SJSA1 (cell line): Measurements from ENCODE around the gene DMRT1. TPM values are rescaled to one million over a fixed set of nuclear protein-coding genes. Genes with fewer than 3 reads are reported as not detected.

ENCODE experiments used
- DNase-seq, 2 experiments: peaks; one replicate each; pipeline ENCODE4 v3.0.0-alpha.2; 2015 to 2020; ENCODE audit warnings: low spot score in 2 of 2, low read depth in 1 of 2
- H3K27ac ChIP-seq: fragments of 250-450 bp; sonication (Bioruptor Pico); 2 replicates; pipeline ENCODE4 v1.5.1; 2020; ENCODE audit warnings: mild to moderate bottlenecking, moderate library complexity
- H3K27me3 ChIP-seq: fragments of 250-450 bp; sonication (Bioruptor Pico); replicated peaks from 2 replicates; pipeline ENCODE4 v1.5.1; 2020; ENCODE audit warnings: mild to moderate bottlenecking, moderate library complexity
- H3K36me3 ChIP-seq: fragments of 250-450 bp; sonication (Bioruptor Pico); 2 replicates; pipeline ENCODE4 v1.5.1; 2020; ENCODE audit warnings: mild to moderate bottlenecking
- H3K4me1 ChIP-seq: fragments of 250-450 bp; sonication (Bioruptor Pico); replicated peaks from 2 replicates; pipeline ENCODE4 v1.6.1; 2021; ENCODE audit warnings: mild to moderate bottlenecking
- H3K4me3 ChIP-seq: fragments of 250-450 bp; sonication (Bioruptor Pico); 2 replicates; pipeline ENCODE4 v1.5.1; 2020; ENCODE audit warnings: mild to moderate bottlenecking
- H3K9me3 ChIP-seq: fragments of 250-450 bp; sonication (Bioruptor Pico); replicated peaks from 2 replicates; pipeline ENCODE4 v1.5.1; 2020; ENCODE audit warnings: mild to moderate bottlenecking
- total RNA-seq: library from RNA; depleted of rRNA; stranded (reverse); fragments of >200 nt; shearing (Covaris generic); gene quantifications from 2 replicates; pipeline ENCODE4 v1.2.3, GENCODE V29; 2014

The DMRT1 gene
- total RNA-seq, 1 experiment from 2014 or later, result not detected

- no peaks in the 10 kb centered on the region for H3K9me3 ChIP-seq
- H3K27me3 ChIP-seq, result no peaks in the 10 kb centered on the region
- H3K36me3 ChIP-seq, result no peaks in the 10 kb centered on the region
- H3K4me1 ChIP-seq, result no peaks in the 10 kb centered on the region
- H3K4me3 ChIP-seq, result no peak overlapping the region
- no peak for DNase-seq
- H3K27ac ChIP-seq, result no peak overlapping the region
Observed at GRCh38 chr9:920927-921326, 79.4 kb downstream of the DMRT1 start.

DNA sequence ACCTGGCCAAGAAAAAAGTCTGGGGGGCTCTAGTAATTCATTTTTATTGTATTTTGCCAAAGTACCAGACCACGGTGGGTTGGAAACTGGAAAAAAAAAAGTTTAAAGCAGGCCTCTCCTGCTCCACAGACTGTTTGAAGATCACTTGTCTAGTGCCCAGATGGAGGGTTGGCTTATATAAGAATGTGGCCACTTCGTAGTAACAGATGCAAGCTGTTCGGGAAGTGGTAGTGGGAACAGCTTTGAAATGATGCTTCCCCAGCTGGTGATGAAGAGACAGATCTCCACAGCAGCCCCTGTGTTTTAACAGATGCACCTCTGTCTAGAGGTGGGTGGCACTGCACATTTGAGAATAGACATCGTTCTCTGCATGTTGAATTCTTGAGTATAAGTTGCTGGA lies 80.7 kb downstream of the DMRT1 start:
- no peak for DNase-seq
- Histone ChIP-seq H3K4me1 (no peaks in the 10 kb centered on the region), H3K27ac (no peak overlapping the region), H3K36me3 (no peaks in the 10 kb centered on the region), H3K4me3 (no peak overlapping the region), H3K9me3 (no peaks in the 10 kb centered on the region), H3K27me3 (no peaks in the 10 kb centered on the region)

DNA sequence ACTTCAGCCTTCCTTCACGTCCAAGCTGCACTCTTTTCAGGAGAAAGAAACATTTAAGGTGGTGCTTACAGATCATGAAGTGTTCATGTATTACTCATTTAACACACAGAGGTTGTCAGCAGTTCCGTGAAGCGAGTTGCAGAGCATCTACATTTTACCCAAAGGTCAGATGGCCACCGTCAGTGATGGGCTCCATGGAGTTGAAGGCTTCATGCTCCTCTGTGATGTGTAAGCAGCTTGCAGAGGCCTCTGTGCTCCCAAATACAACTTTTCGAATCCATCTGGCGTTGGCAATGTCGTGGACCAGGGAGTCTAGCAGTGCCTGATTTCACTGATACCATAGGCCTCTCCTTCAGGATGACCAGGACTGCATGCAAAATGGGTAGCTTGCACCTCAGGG lies 81.2 kb downstream of the DMRT1 start:
- H3K4me1 ChIP-seq, result no peaks in the 10 kb centered on the region
- no peak overlapping the region for H3K27ac ChIP-seq
- no peaks in the 10 kb centered on the region for H3K27me3 ChIP-seq
- H3K36me3 ChIP-seq, result no peaks in the 10 kb centered on the region
- H3K4me3 ChIP-seq, result no peak overlapping the region
- no peak for DNase-seq
- H3K9me3 ChIP-seq, result no peaks in the 10 kb centered on the region

DNA sequence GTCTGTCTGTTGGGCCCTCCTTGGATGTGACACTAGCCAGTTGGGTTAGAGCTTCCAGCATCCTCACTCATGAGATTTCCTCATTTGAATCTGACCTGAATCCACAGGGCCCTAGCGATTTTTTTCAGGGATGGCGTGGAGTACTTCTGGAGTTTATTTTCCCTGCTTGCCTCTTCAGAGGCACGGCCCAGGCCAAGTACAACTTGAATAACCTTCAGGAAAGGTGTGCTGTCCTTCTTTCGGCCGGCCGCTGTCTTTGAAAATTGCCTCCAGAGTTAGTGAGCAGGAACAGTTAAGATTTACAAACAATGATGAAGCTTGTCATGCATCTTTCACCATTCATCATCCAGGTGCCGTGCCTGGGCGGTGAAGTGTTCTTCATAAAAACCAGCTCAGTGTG lies 85.5 kb downstream of the DMRT1 start:
- no peak for DNase-seq
- Histone ChIP-seq H3K4me3 (no peak overlapping the region), H3K27ac (no peak overlapping the region), H3K4me1 (no peaks in the 10 kb centered on the region), H3K9me3 (no peaks in the 10 kb centered on the region), H3K27me3 (no peaks in the 10 kb centered on the region), H3K36me3 (no peaks in the 10 kb centered on the region)

- no peak for DNase-seq
- H3K9me3 ChIP-seq, result no peaks in the 10 kb centered on the region
- H3K4me3 ChIP-seq, result no peak overlapping the region
- H3K27ac ChIP-seq, result no peak overlapping the region
- no peaks in the 10 kb centered on the region for H3K36me3 ChIP-seq
- H3K27me3 ChIP-seq, result no peaks in the 10 kb centered on the region
- H3K4me1 ChIP-seq, result no peaks in the 10 kb centered on the region
Observed at GRCh38 chr9:928363-929042, 87.0 kb downstream of the DMRT1 start.

GRCh38 chr9:929719-930118 lies 88.2 kb downstream of the DMRT1 start:
- no peak for DNase-seq
- no peaks in the 10 kb centered on the region for H3K27me3 ChIP-seq
- H3K27ac ChIP-seq, result no peak overlapping the region
- H3K4me1 ChIP-seq, result no peaks in the 10 kb centered on the region
- H3K4me3 ChIP-seq, result no peak overlapping the region
- H3K9me3 ChIP-seq, result no peaks in the 10 kb centered on the region
- no peaks in the 10 kb centered on the region for H3K36me3 ChIP-seq

DNA sequence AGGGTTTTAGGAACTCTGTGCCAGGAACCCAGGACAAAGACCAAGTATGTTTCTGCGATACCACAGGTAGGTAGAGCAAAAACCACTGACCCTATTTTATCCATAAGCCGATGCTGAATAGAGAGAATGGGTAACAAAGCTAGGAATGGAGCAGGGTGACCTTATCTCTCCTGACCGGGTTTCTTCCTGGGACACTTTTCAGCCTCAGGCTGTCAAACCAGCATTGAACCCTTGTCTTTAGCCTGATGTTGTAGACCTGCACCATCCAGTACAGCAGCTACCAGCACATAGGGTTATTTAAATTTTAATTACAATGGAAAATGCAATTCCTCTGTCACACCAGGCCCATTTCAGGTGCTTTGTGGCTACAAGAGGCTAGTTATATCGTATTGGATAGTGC lies 91.9 kb downstream of the DMRT1 start:
- no peak for DNase-seq
- Histone ChIP-seq H3K27ac (no peak overlapping the region), H3K4me1 (no peaks in the 10 kb centered on the region), H3K9me3 (no peaks in the 10 kb centered on the region), H3K4me3 (no peak overlapping the region), H3K27me3 (no peaks in the 10 kb centered on the region; the same call in 1 of the 2 replicates), H3K36me3 (no peaks in the 10 kb centered on the region)

GRCh38 chr9:935348-935965 lies 94.0 kb downstream of the DMRT1 start:
- no peaks in the 10 kb centered on the region for H3K9me3 ChIP-seq
- no peaks in the 10 kb centered on the region for H3K4me1 ChIP-seq
- H3K4me3 ChIP-seq, result no peak overlapping the region
- H3K36me3 ChIP-seq, result no peaks in the 10 kb centered on the region
- no peaks in the 10 kb centered on the region; the same call in 1 of the 2 replicates for H3K27me3 ChIP-seq
- no peak for DNase-seq
- no peak overlapping the region for H3K27ac ChIP-seq

DNA sequence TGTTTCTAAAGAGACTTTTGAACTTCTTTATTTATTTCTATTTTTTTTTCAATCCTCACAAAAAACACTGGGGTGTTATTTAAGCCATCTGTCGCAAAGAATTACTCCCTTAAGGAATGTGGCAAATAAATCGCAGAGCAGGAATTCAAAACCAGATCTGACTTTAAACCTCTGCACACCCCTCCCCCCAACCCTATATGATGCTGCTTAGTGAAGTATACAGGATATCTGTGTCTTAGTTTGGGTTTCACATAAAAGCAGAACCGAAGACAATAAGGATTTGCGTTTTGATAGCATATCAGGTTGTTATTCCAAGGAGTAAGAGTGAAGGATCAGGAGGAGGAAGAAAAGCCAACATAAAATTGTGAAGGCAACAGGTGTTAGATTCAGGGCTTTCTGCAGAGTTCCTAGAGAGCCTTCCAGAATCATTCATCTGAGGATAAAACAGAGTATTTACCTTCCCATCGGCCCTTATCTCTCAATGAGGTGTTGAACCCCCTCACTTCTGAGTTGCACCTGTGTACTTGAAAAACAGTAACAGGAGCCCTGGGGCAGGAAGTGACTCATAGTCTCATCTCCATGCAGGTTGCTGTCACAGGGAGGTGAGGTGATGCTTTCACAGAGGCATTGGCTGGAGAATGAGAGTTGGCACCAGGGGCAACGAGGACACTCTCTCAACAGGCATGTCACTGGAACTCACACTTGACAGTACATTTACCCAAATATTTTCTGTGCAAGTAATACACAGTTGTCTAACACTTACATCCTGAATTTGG lies 101.5 kb downstream of the DMRT1 start:
- Histone ChIP-seq H3K4me3 (no peak overlapping the region), H3K4me1 (no peaks in the 10 kb centered on the region), H3K27ac (no peak overlapping the region), H3K36me3 (no peaks in the 10 kb centered on the region), H3K9me3 (no peaks in the 10 kb centered on the region), H3K27me3 (no peaks in the 10 kb centered on the region)
- DNase-seq, result no peak

- H3K27ac ChIP-seq, result no peak overlapping the region
- H3K27me3 ChIP-seq, result no peaks in the 10 kb centered on the region
- H3K4me1 ChIP-seq, result no peaks in the 10 kb centered on the region
- no peaks in the 10 kb centered on the region for H3K36me3 ChIP-seq
- H3K9me3 ChIP-seq, result no peaks in the 10 kb centered on the region
- H3K4me3 ChIP-seq, result no peak overlapping the region
- no peak for DNase-seq
Observed at GRCh38 chr9:947985-948384, 106.5 kb downstream of the DMRT1 start.

DNA sequence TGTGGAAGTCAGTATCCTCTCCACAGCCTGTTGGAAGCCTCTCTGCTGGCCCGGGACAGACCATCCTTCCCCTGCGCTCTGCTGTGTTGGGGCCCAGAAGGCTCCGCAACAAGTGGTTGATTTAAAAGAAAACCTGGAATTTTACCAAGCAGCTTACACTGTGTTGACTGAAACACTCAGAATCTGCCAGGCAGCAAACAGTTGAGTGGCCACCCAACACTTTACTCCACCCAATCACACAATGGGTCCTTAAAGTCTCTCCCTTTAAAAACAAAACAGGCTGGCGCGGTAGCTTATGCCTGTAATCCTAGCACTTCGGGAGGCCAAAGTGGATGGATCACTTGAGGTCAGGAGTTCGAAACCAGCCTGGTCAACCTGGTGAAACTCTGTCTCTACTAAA lies 107.0 kb downstream of the DMRT1 start:
- Histone ChIP-seq H3K9me3 (no peaks in the 10 kb centered on the region), H3K36me3 (no peaks in the 10 kb centered on the region), H3K27ac (no peak overlapping the region), H3K4me1 (no peaks in the 10 kb centered on the region), H3K27me3 (no peaks in the 10 kb centered on the region), H3K4me3 (no peak overlapping the region)
- no peak for DNase-seq

- no peak for DNase-seq
- Histone ChIP-seq H3K36me3 (no peaks in the 10 kb centered on the region), H3K27ac (no peak overlapping the region), H3K4me1 (no peaks in the 10 kb centered on the region), H3K4me3 (no peak overlapping the region), H3K27me3 (no peaks in the 10 kb centered on the region), H3K9me3 (no peaks in the 10 kb centered on the region)
Observed at GRCh38 chr9:950139-950538, 108.6 kb downstream of the DMRT1 start.

- Histone ChIP-seq H3K27ac (no peak overlapping the region), H3K36me3 (no peaks in the 10 kb centered on the region), H3K27me3 (no peaks in the 10 kb centered on the region), H3K4me3 (no peak overlapping the region), H3K4me1 (no peaks in the 10 kb centered on the region), H3K9me3 (no peaks in the 10 kb centered on the region)
- no peak for DNase-seq
Observed at GRCh38 chr9:952546-952945, 111.0 kb downstream of the DMRT1 start.

GRCh38 chr9:959105-959504 lies 117.6 kb downstream of the DMRT1 start:
- Histone ChIP-seq H3K27ac (no peak overlapping the region), H3K4me3 (no peak overlapping the region), H3K4me1 (no peaks in the 10 kb centered on the region), H3K27me3 (no peaks in the 10 kb centered on the region), H3K36me3 (no peaks in the 10 kb centered on the region), H3K9me3 (no peaks in the 10 kb centered on the region)
- DNase-seq, result no peak
